Fibroblast of lung (primary cell): ENCODE results near the gene YWHAQ. TPM values are rescaled to one million over a fixed set of nuclear protein-coding genes. Genes with fewer than 3 reads are reported as not detected.

Source experiments
- DNase-seq, 2 donors: peaks; one replicate each; pipeline versions ENCODE4 v3.0.0 to v3.0.0-alpha.2; 2010; ENCODE audit warnings: low read depth in 2 of 2
- H2AFZ ChIP-seq: 2 replicates; pipeline ENCODE4 v1.5.1; 2012; ENCODE audit warnings: low read length, control low read depth, inconsistent platforms
- H3K27ac ChIP-seq: 2 replicates; pipeline ENCODE4 v1.5.1; 2011; ENCODE audit warnings: low read length, control low read depth; ENCODE audit not compliant: insufficient read depth
- H3K27me3 ChIP-seq: 2 replicates; pipeline ENCODE4 v1.5.1; 2011; ENCODE audit warnings: mild to moderate bottlenecking, low read length; ENCODE audit not compliant: control insufficient read depth, insufficient read depth
- H3K36me3 ChIP-seq: 2 replicates; pipeline ENCODE4 v1.5.1; 2011; ENCODE audit warnings: low read length; ENCODE audit not compliant: control insufficient read depth, insufficient read depth
- H3K4me1 ChIP-seq: 2 replicates; pipeline ENCODE4 v1.5.1; 2011; ENCODE audit warnings: low read length; ENCODE audit not compliant: control insufficient read depth, insufficient read depth; ENCODE audit errors: extremely low read depth
- H3K4me2 ChIP-seq: 2 replicates; pipeline ENCODE4 v1.5.1; 2011; ENCODE audit warnings: low read length, control low read depth; ENCODE audit not compliant: insufficient read depth; ENCODE audit errors: extremely low read depth
- H3K4me3 ChIP-seq, 4 experiments: fragments of 200-600 bp in 1 of 4; sonication (generic) in 1 of 4; replicated peaks in 1 of 4; 2 replicates each; pipeline ENCODE4 v1.5.1; 2011 to 2016; ENCODE audit warnings: low read length in 4 of 4, low read depth in 3 of 4, mild to moderate bottlenecking in 3 of 4, control low read depth in 2 of 4, inconsistent platforms in 1 of 4, mixed read lengths in 1 of 4; ENCODE audit not compliant: insufficient read depth in 1 of 4; ENCODE audit errors: control extremely low read depth in 1 of 4
- H3K79me2 ChIP-seq: 2 replicates; pipeline ENCODE4 v1.5.1; 2012; ENCODE audit warnings: mild to moderate bottlenecking, low read length, inconsistent platforms; ENCODE audit not compliant: control insufficient read depth, insufficient read depth
- H3K9ac ChIP-seq: 2 replicates; pipeline ENCODE4 v1.5.1; 2011; ENCODE audit warnings: mild to moderate bottlenecking, low read length, control low read depth; ENCODE audit not compliant: insufficient read depth
- H3K9me3 ChIP-seq: 2 replicates; pipeline ENCODE4 v1.5.1; 2012; ENCODE audit warnings: low read depth, low read length; ENCODE audit not compliant: control insufficient read depth, insufficient read depth
- H4K20me1 ChIP-seq: 2 replicates; pipeline ENCODE4 v1.5.1; 2011; ENCODE audit warnings: low read length; ENCODE audit not compliant: control insufficient read depth, insufficient read depth; ENCODE audit errors: extremely low read depth
- CTCF ChIP-seq, 2 donors: IDR thresholded peaks in 1 of 2; conservative IDR thresholded peaks in 1 of 2; 1 replicate in 1 of 2; 2 replicates in 1 of 2; pipeline ENCODE4 v1.5.1; 2011 to 2012; ENCODE audit warnings: low read length in 2 of 2, control low read depth in 1 of 2, inconsistent platforms in 1 of 2, low read depth in 1 of 2, mild to moderate bottlenecking in 1 of 2
- EZH2 ChIP-seq: IDR thresholded peaks from 2 replicates; pipeline ENCODE4 v1.5.1; 2012; ENCODE audit warnings: low read length, control low read depth, mild to moderate bottlenecking; ENCODE audit errors: missing control alignments
- polyA plus RNA-seq, 2 donors: library from polyadenylated mRNA; depleted of rRNA in 1 of 2; stranded (reverse) in 1 of 2; unstranded in 1 of 2; fragments of >200 nt; gene quantifications; 2 replicates each; pipeline ENCODE4 v1.2.1, GENCODE V29; 2011 to 2012; ENCODE audit warnings: missing spikeins in 1 of 2
- total RNA-seq: library from RNA; depleted of rRNA; stranded (reverse); fragments of >200 nt; gene quantifications from 2 replicates; pipeline ENCODE4 v1.2.1, GENCODE V29; 2014

YWHAQ gene
- total and polyA plus RNA-seq, 2 donors (not counting 1 experiment from before 2014, with no cell fraction given), result 323 to 510 TPM

GRCh38 chr2:9543557-9543956 is 87.2 kb downstream of the YWHAQ start:
- no peaks in the 10 kb centered on the region for H4K20me1 ChIP-seq

GRCh38 chr2:9539531-9539930 is 91.3 kb downstream of the YWHAQ start:
- no peaks in the 10 kb centered on the region for H3K4me1 ChIP-seq
- H3K9me3 ChIP-seq, result no peaks in the 10 kb centered on the region
- DNase-seq, result peak; percentile 50 to 82
- H3K4me3 ChIP-seq, result no peak overlapping the region
- peak overlapping the region; percentile 49 for H3K27ac ChIP-seq
- peaks cover 4% of the 10 kb centered on the region for H3K79me2 ChIP-seq
- H3K9ac ChIP-seq, result no peak overlapping the region
- TF ChIP-seq EZH2, result no peak
- H3K36me3 ChIP-seq, result no peaks in the 10 kb centered on the region
- no peak overlapping the region for H2AFZ ChIP-seq
- no peak overlapping the region for H3K4me2 ChIP-seq
- H4K20me1 ChIP-seq, result no peaks in the 10 kb centered on the region
- H3K27me3 ChIP-seq, result no peaks in the 10 kb centered on the region

More at GRCh38 chr2:9543557-9543956, 87.2 kb downstream of the YWHAQ start:
- Histone ChIP-seq H3K79me2 (peaks cover 35% of the 10 kb centered on the region), H3K9ac (no peak overlapping the region), H2AFZ (no peak overlapping the region), H3K27ac (no peak overlapping the region), H3K27me3 (no peaks in the 10 kb centered on the region), H3K4me1 (peaks cover 4% of the 10 kb centered on the region), H3K9me3 (no peaks in the 10 kb centered on the region), H3K36me3 (no peaks in the 10 kb centered on the region), H3K4me2 (no peak overlapping the region), H3K4me3 (no peak overlapping the region)
- no peak for TF ChIP-seq EZH2
- no peak for TF ChIP-seq CTCF (conservative IDR thresholded peaks at IDR 0.05 in 1 of 2, IDR thresholded peaks at IDR 0.05 in 1 of 2; ENCODE audit: low read depth in 1 of 2, low read length in 2 of 2)
- no peak for DNase-seq

- Histone ChIP-seq H3K9me3 (no peaks in the 10 kb centered on the region), H2AFZ (no peak overlapping the region), H4K20me1 (no peaks in the 10 kb centered on the region), H3K36me3 (no peaks in the 10 kb centered on the region), H3K4me1 (no peaks in the 10 kb centered on the region), H3K4me2 (peak overlapping the region; percentile 16), H3K4me3 (no peak overlapping the region), H3K9ac (no peak overlapping the region), H3K79me2 (no peaks in the 10 kb centered on the region), H3K27ac (peak overlapping the region; percentile 24), H3K27me3 (no peaks in the 10 kb centered on the region)
- DNase-seq, result peak; percentile 81 to 92
- TF ChIP-seq EZH2 (no peak), CTCF (conservative IDR thresholded peaks at IDR 0.05 in 1 of 2, IDR thresholded peaks at IDR 0.05 in 1 of 2; ENCODE audit: low read depth in 1 of 2, low read length in 2 of 2) (no peak)
Observed at GRCh38 chr2:9538000-9538507, 92.7 kb downstream of the YWHAQ start.
